HG03060 (cell line): Measurements from ENCODE around the gene ARPC2.

Source experiments
- ATAC-seq: cut with Tn5 transposase; IDR thresholded peaks from one replicate; pipeline ENCODE4 v1.9.1; 2021; ENCODE audit warnings: low read depth, moderate number of reproducible peaks; ENCODE audit not compliant: unreplicated experiment

The ARPC2 gene

DNA sequence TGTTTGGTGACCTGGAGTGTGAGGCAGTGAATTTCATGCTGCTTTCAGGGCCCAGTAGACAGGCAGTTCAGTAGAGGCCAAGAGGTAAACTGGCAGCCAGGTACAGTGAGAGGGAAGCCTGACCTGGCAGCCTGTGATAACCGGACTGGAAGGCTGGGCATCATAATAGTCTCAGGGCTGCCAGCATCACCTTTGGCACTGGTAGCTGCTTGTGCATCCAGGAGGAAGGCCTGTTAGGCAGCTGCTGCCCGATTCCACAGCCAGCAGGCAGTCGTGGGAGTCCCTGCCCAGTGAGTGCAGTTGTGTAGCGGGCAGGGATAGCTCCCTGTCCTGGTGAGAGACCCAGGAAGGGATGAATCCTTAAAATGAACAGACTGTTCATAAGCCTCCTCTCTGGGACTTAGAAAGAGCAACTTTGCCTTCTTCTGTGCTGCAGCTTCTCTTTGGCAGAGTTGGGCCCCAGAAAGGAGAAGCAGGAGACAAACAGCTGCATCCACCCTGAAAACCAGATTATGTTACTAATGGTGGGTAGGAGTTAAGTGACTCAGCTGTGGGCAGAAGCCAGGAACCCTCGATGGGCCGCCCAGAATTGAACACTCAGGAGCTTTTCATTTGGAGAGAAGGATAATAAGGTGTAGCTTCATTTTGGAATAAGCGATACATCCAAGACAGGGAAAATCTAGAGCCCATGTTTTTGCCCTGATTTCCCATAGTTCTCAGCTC, 35.7 kb downstream of the ARPC2 start:
- ATAC-seq, result no peak

DNA sequence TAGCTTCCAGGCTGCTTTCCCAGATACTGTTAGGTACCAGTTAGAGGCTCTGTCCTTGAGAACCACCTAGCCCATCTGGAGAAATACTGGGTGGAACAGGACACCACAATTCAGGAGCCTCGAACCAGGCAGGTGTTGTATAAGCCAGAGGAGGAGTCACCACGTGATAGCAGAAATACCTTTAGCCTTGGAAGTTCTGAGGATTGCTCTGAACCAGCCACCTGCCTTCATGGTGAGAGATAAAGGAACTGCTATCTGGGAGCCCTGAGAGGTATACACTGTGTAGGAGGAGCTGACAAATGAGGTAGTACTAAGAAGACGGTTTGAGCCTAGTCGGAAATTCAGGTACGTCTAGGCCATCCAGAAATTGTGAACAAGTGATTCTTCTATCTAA, 36.2 kb downstream of the ARPC2 start:
- ATAC-seq, result no peak

DNA sequence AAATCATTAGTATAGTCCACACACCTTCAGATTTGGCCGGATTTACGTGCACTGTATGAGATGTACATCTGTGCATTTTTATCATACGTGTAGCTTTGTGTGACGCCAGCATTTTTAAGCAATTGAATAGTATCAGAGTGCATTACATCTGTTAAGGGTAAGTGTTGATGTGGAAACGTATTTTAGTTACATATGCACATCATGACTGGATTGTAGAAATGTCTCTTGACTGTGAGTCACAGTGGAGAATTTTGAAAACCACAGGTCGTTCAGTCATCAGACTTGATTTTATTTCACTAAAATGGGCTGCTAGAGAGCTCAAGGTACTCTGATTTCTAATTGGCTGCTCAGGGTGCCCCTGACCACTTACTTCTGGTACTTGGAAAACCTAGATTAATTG, 38.5 kb downstream of the ARPC2 start:
- ATAC-seq, result no peak

DNA sequence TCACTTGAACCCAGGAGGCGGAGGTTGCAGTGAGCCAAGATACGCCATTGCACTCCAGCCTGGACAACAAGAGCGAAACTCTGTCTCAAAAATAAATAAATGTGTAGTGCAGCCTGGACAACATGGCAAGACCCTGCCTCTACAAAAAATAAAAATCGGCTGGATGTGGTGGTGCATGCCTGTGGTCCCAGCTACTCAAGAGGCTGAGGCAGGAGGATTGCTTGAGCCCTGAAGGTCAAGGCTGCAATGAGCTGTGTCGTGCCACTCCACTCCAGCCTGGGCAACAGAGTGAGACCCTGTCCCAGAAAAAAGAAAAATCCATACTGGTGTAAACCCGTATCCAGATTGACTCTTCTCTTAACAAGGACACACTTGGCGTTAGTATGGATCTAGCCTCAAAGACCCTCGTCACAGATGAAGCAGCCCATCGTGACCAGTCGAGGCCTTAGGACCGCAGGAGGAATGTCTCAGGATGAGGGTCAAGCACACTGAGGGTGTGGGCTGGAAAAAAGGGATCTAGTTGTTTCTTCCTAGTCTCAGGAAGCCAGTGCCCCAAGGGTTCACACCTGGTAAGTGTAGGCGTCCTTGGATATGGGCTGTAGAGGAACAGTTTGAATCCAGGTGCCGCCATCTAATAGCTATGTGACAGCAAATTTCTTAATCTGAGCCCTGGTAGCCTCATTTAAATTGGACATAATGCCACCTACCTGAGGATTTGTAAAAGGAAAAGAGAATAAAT, 39.8 kb downstream of the ARPC2 start:
- no peak for ATAC-seq

DNA sequence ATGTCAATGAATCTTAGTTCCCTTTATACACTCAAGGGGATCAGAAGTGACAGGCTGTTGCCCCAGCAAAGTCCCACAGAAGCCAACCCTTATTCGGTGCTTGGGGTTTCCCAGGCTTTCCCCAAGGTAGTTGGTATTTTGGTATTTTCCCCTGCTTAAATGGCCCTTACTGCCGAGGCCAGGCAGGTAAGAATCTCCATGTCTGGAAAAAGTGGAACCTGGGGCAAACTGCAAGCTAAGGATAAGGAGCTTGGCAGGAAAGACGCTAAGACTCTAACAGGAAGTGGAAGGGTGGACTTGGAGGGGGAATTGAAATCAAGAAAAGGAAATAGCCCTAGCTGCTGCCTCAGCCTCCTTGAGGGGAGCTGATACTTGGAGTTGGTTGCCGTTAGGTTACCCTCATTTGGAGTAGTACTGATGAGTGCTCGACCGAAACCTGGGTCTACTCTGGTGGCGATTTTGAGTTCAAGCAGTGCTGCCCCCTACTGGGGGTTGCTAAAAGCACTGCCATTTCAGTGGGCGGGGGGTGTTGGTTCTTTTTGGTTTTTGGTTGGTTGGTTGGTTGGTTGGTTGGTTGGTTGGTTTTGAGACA, 40.5 kb downstream of the ARPC2 start:
- ATAC-seq, result no peak

DNA sequence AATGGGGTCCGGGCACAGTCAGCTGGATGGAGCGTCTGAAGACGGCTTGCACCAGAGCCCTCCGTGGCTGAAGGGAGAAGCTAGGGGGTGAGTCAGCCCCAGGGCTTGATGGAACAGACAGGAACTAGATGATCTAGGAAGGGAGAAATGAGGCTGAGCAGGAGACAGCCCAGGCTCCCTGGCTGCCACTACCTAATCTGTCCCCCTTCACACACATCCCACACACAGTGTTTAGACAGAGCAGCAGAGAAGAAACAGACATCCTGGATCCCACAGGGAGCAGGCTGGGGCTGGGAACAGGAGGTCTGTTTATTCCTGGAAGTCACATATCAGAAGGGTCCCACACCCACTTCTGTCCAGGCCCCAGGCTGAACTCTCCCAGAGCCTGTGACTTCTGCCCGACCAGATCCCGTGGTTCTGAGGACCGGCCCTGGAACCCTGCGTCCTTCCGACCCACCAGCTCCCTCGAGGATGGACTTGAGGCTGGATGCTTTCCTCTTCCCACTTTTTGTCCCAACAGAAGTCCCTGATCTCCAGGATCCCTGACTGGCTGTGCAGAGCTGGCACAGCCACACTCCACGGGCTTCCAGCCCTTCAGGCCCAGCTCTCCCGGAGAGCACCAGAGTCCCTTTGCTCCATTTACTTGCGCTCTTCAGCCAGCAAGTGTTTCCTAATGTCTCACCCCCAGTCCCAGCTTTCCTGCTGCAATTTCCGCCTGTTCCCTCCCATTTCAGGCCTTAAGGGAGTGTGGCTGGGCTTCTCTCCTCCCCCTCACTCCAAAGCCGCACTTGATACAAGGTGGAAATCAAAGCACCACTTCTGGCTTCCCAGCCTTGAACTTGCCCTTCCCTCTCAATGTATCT, 42.3 kb downstream of the ARPC2 start:
- no peak for ATAC-seq

DNA sequence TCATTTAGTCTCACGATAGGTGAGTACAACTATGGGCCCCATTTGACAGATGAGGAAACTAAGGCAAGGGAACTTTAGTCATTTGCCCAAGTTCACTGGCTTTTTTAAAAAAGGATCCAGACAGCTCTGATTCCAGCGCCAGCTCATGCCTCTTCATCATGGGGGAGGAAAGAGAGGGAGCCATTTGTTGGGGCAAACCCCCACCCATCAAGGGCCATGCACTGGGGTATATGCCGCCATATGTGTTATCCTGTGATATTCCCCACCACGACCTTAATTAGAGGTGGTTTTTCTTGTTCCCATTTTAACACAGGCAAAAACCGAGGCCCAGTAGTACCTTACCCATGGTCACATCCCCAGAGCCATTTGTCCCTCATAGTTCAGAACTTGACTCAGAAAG, 43.2 kb downstream of the ARPC2 start:
- ATAC-seq, result no peak

DNA sequence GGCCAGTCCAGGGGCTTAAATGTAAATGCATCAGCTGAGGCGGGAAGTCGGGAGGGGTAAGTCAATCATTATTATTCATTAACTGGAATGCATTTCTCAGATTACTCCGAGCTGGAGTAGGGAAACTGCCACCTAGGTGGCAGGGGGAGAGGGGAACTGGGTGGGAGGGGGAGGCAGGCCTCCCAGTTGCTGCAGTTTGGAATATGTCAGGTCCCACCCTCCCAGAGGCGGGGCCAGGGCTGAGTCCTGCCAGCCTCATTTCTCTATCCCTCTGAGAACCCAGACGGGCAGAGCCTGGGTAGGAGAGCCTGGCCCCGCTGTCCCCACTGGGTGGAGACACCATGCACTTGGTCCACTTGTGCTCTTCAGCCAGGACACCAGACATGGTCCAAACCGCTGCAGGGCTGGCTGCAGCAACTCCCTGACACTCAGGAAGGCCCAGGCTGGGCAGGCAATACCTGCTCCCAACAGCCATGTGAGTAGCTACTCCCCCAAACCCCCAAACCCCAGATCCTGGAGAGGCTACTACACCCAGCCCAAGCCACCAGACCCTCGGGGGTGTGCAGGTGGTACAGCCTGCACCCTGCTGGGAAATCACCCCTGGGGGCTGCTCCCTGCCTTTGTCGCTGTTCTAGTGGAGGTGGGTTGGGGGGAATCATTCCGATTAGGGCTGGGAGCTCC, 43.9 kb downstream of the ARPC2 start, which contains the start of gene GPBAR1:
Gene GPBAR1 (plus strand): TSS at position 274 of the 681 bp plus-strand sequence. CDS start 1,710 bp downstream, outside the sequence.
- no peak for ATAC-seq

DNA sequence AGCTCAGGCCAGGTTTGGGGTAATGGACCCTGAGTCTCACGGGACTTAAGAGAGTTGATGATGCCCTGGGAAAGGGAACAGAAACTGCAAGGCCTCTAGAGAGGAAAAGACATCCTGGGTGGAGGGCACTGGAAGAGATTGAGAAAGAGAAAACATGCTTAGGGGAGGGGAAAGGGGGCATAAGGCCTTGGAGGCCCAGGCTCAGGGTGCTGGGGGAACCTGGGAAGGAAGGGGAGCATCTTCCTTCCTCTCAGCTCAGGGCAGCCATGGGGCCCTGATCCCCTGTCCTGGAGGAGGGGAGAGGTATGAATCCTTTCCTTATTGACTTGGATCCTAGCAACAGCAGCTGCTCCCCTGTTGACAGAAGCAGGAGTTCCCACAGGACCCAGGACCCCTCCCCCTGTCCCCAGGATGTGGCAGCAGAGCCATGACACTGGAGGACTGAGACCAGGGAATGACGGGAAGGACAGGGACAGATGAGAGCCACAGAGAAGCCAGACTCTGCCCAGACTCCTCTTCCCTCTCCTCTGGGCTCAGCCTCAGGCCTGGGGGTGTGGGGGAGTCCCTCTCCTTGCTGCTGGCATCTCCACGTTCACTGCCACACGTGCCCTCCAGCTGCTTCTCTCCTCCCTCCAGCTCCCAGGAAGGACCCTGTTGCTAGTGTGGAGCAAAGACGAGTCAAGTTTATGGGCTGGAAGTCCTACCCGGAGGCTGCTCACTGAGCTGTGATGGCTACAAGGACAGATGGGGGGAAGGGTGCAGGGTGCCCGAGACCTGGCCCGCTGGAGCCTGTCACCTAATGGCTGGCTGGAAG, 44.6 kb downstream of the ARPC2 start:
- no peak for ATAC-seq

DNA sequence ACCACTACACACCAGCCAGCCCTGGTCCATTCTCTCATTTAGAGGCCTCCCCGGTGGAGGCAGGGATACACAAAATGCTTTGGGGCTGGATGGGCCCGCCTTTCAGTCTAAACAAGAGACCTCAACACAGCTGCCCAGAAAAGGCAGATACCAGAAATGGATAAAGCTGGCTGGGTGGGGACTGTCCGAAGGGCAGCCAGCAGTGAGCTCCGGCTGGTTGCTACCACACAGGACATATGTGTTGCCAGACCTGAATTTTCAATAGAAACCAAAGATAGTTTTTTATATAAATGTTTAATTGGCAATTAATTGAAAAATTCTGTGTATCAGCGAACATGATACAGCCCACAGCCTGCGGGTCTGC, 45.2 kb downstream of the ARPC2 start:
- ATAC-seq, result no peak

DNA sequence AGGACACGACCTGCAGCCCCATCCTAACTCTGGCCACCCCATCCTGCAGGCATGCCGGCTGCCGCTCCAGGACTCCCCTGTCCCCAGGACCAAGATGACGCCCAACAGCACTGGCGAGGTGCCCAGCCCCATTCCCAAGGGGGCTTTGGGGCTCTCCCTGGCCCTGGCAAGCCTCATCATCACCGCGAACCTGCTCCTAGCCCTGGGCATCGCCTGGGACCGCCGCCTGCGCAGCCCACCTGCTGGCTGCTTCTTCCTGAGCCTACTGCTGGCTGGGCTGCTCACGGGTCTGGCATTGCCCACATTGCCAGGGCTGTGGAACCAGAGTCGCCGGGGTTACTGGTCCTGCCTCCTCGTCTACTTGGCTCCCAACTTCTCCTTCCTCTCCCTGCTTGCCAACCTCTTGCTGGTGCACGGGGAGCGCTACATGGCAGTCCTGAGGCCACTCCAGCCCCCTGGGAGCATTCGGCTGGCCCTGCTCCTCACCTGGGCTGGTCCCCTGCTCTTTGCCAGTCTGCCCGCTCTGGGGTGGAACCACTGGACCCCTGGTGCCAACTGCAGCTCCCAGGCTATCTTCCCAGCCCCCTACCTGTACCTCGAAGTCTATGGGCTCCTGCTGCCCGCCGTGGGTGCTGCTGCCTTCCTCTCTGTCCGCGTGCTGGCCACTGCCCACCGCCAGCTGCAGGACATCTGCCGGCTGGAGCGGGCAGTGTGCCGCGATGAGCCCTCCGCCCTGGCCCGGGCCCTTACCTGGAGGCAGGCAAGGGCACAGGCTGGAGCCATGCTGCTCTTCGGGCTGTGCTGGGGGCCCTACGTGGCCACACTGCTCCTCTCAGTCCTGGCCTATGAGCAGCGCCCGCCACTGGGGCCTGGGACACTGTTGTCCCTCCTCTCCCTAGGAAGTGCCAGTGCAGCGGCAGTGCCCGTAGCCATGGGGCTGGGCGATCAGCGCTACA, 45.9 kb downstream of the ARPC2 start:
- no peak for ATAC-seq

DNA sequence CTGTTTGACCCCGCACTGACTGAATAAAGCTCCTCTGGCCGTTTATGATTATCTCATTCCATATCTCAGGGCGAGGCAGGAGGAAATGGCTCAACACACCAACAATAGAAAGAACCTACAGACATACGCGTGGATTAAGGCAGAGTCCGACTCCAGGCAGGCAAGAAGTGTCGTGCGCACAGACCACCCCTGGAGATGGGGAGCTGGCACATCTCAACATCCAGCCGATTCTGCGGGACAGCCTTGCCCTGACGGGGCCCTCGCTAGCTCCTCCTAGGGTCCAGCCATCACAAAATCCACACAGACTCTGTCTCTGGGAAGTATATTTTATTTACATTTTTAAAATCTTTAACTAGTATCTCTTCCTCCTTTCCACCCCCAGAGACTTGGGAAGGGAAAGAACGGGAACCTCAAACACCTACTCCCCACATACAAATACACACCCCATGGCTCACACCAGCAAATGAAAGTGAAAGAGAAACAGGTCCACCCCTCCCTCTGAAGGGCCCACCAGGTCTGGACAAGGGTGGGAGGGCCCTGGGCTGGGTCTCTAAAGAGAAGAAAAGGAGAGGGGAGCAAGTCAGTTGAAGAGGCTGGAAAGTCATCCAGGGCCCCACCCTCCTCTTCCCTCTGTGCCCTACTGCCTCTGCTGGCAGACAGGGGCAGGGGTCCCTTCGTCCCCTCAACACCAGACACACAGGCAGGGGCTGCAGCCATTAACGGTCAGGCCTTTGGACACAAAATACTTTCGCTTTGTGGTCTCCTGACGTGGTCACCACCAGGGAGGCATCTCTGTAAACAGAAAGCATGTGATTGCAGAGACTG, 47.0 kb downstream of the ARPC2 start:
- no peak for ATAC-seq

DNA sequence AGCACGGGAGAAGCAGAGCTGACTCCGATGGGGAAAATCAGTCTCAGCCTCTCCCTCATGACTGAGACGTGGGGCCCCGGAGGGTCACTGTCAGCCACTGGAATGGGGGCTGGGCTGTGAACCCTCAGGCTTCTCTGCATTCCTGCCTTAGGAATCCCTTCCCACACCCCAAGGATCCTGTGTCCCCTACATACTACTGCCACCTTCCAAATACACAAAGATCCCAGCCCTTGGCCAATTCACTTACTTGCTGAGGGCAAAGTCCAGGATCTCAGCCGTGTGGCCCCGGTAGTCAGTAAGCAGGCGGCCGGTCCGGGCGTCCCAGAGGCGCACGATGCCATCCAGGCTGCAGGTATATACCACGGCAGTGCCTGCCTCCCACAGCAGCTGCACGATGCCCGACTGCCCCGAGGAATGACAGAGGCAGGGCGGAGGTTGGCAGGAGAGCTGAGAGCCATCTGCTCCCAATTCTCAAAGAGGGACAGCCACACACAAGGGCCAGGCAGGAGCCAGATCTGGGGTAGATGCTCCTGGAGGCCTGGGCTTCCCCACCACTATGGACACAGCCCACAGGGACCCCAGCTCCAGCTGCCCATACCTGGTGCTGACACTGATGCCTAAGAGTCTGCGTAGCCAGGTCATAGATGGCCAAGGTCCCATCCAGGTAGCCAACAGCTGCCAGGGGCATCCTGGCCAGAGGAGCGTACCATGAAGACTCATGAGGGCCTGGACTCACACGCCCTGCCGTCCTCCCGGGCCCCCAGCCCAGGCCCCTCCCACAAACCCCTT, 48.0 kb downstream of the ARPC2 start:
- ATAC-seq, result no peak

DNA sequence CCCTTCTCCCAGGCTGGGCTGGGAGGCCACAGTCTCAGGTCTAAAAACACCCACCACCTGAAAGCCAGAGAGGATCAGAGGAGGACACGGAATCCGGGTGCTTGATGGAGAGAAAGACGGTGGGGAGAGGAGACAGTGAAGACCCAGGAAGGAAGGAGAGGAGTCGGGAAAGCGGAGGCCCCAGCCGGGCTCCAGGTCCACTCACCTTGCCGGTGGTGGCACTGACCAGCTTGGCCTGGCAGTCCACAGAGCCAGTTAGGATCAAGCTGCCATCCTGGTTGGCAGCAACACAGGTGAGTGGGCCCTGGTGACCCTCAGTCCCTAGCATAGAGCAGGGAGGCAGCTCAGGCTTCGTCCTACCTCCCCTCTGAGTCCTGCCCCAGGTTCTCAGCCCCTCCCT, 48.6 kb downstream of the ARPC2 start:
- no peak for ATAC-seq

DNA sequence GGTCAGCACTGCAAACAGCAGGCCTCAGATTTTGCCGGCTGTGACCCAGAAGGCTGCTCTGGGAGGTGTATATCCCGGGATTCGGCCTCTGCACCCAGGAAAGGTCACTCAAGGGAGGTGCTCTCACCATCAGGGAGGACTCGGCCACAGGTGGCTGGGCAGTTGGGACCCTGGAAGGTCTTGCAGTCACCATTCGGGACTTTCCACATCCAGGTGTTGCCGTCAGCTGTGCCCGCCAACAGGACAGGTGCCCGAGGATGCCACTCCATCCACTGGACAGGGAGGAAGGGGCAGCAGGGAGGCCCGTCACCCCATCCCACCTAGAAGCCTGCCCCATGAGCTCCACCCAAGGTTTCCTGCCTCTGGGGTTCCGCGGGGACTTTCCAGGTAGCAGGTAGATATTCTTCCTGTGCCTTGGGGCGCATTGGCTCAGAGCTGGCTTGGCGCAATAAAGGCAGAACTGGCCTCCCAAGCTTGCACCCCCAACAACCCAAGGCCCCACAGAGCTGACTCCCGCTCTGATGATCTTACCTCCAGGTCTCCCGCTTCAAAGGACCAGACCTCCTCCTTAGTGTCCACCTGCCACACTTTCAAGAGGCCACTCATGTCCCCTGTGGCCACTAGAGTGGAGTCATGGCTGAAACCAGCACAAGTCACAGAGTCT, 49.5 kb downstream of the ARPC2 start:
- ATAC-seq, result no peak

DNA sequence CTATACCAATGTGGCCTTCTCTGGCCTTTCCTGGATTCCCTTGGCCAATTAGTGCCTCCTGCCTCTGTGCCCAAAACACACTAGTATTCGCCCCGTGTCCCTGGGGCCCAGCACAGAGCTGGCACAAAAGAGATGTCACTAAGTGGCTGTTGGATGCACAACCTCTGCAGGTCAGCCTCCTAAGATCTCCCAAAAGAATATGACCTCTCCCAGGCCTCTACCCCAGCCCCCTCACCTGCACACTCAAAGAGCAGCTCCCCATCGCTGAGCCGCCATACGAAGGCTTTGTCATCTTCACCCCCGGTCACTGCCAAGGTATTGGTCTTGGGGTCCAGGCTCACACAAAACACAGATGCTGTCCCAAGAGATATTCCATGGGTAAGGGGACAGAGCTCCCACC, 50.3 kb downstream of the ARPC2 start:
- ATAC-seq, result no peak
